ENCODE results near the gene BCL2L12.
"Not testable (repeated sequence)": the region's sequence is repeated elsewhere in the genome, so short reads cannot be mapped to it uniquely, and the experiment has no call there.

Gene BCL2L12

DNA sequence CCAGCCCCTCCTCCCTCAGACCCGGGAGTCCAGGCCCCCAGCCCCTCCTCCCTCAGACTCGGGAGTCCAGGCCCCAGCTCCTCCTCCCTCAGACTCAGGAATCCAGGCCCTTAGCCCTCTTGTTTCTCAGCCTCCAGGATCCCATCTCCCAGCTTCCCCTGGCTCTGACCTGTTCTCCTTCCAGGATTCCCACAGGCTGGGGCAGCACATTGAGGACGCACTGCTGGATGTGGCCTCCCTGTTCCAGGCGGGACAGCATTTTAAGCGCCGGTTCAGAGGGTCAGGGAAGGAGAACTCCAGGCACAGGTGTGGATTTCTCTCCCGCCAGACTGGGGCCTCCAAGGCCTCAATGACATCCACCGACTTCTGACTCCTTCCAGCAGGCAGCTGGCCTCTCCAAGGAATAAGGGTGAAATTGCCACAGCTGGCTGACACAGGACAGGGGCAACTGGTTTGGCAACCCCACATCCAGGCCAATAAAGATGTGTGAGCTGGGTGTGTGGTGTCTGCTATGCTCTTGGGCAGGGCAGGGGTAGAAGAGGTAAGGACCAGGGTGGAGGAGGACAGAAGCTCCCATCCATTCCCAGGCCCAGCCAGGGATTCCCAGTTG lies 47.6 kb downstream of the BCL2L12 start:
- DNase-seq, result no peak

- no peak for DNase-seq
These were observed 50.4 kb downstream of the BCL2L12 start for GRCh38 chr19:49716154-49716553.

DNA sequence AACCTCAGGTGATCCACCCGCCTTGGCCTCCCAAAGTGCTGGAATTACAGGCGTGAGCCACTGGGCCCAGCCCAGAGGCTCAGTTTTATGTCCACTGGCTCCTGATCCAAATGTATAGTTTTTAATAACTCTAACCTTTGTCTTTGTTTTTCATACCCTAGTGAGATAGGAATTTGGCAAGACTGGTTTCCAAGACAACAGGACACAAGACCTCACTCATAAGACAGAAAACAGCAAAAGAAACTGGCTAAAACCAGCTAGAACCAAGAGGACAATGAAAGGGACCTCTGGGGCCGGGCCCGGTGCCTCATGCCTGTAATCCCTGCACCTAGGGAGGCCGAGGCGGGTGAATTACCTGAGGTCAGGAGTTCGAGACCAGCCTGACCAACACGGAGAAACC lies 52.8 kb downstream of the BCL2L12 start:
- DNase-seq, result no peak

GRCh38 chr19:49718991-49719390 lies 53.3 kb downstream of the BCL2L12 start:
- DNase-seq, result no peak

DNA sequence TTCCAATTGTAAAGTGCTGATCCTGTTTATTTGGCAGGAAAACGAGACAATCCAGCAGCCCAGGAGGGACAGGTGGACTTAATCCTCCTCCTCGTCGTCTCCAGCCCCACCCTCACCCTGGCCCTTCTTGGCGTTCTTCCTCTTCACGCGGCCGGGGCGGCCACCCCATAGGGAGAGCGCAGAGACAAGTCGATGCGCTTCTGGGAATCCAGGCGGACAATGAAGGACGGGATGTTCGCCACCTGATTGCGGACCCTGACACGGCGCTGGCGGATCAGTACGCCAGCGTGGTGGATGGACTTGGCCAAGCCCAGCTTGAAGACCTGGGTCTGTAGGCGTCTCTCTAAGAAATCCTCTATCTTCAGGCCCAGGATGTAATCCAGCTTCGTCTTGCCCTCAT lies 53.7 kb downstream of the BCL2L12 start:
- not testable (repeated sequence) for DNase-seq

All from activated naive CD4-positive, alpha-beta T cell (primary cell).